ENCODE measurements around the gene CPXM2.

Gene CPXM2

GRCh38 chr10:123878666-123879303 lies 12.8 kb downstream of the CPXM2 start:
- DNase-seq (ENCODE audit: low read depth in 3 of 3, low spot score in 1 of 3), result no peak

- no peak for DNase-seq (ENCODE audit: low read depth in 3 of 3, low spot score in 1 of 3)
Measured at GRCh38 chr10:123870260-123870659, 21.3 kb downstream of the CPXM2 start.

- DNase-seq (ENCODE audit: low read depth in 3 of 3, low spot score in 1 of 3), result no peak
Measured at GRCh38 chr10:123869020-123869414, 22.6 kb downstream of the CPXM2 start.

GRCh38 chr10:123868038-123869019 lies 23.3 kb downstream of the CPXM2 start:
- no peak for DNase-seq (ENCODE audit: low read depth in 3 of 3, low spot score in 1 of 3)

- DNase-seq (ENCODE audit: low read depth in 3 of 3, low spot score in 1 of 3), result no peak
Measured at GRCh38 chr10:123865880-123866279, 25.7 kb downstream of the CPXM2 start.

- DNase-seq (ENCODE audit: low read depth in 3 of 3, low spot score in 1 of 3), result no peak
Measured at GRCh38 chr10:123865350-123865749, 26.3 kb downstream of the CPXM2 start.

GRCh38 chr10:123864923-123865322 lies 26.7 kb downstream of the CPXM2 start:
- DNase-seq (ENCODE audit: low read depth in 3 of 3, low spot score in 1 of 3), result no peak

- DNase-seq (ENCODE audit: low read depth in 3 of 3, low spot score in 1 of 3), result no peak
Measured at GRCh38 chr10:123863721-123864482, 27.7 kb downstream of the CPXM2 start.

- DNase-seq (ENCODE audit: low read depth in 3 of 3, low spot score in 1 of 3), result no peak
Measured at GRCh38 chr10:123863183-123863575, 28.4 kb downstream of the CPXM2 start.

GRCh38 chr10:123862421-123863182 lies 29.0 kb downstream of the CPXM2 start:
- no peak for DNase-seq (ENCODE audit: low read depth in 3 of 3, low spot score in 1 of 3)

GRCh38 chr10:123860856-123861255 lies 30.8 kb downstream of the CPXM2 start:
- no peak for DNase-seq (ENCODE audit: low read depth in 3 of 3, low spot score in 1 of 3)

- DNase-seq (ENCODE audit: low read depth in 3 of 3, low spot score in 1 of 3), result no peak
Measured at GRCh38 chr10:123860209-123860608, 31.4 kb downstream of the CPXM2 start.

GRCh38 chr10:123859653-123860050 lies 32.0 kb downstream of the CPXM2 start:
- no peak for DNase-seq (ENCODE audit: low read depth in 3 of 3, low spot score in 1 of 3)

GRCh38 chr10:123858907-123859652 lies 32.5 kb downstream of the CPXM2 start:
- no peak for DNase-seq (ENCODE audit: low read depth in 3 of 3, low spot score in 1 of 3)

GRCh38 chr10:123858077-123858681 lies 33.4 kb downstream of the CPXM2 start:
- no peak for DNase-seq (ENCODE audit: low read depth in 3 of 3, low spot score in 1 of 3)

- DNase-seq (ENCODE audit: low read depth in 3 of 3, low spot score in 1 of 3), result no peak
Measured at GRCh38 chr10:123857616-123858015, 34.0 kb downstream of the CPXM2 start.

GRCh38 chr10:123855008-123855684 lies 36.5 kb downstream of the CPXM2 start:
- DNase-seq (ENCODE audit: low read depth in 3 of 3, low spot score in 1 of 3), result no peak

GRCh38 chr10:123854498-123854897 lies 37.1 kb downstream of the CPXM2 start:
- DNase-seq (ENCODE audit: low read depth in 3 of 3, low spot score in 1 of 3), result no peak

- DNase-seq (ENCODE audit: low read depth in 3 of 3, low spot score in 1 of 3), result no peak
Measured at GRCh38 chr10:123854003-123854402, 37.6 kb downstream of the CPXM2 start.

All from stimulated activated CD4-positive, alpha-beta T cell treated with anti-CD3 and anti-CD28 coated beads, TNF-alpha, amount 100 ng/mL, for 1 hour (primary cell).